Stimulated activated CD4-positive, alpha-beta T cell treated with anti-CD3 and anti-CD28 coated beads, Interleukin-4, amount 100 ng/mL, for 24 hours (primary cell): ENCODE data around the gene FHAD1.
"Not testable (repeated sequence)": the region's sequence is repeated elsewhere in the genome, so short reads cannot be mapped to it uniquely, and the experiment has no call there.

Source experiments
- DNase-seq: peaks from one replicate; pipeline ENCODE4 v3.0.0-alpha.2; 2020

The FHAD1 gene

GRCh38 chr1:15424146-15424667, 177.2 kb downstream of the FHAD1 start:
- DNase-seq = no peak

- no peak for DNase-seq
Measured at GRCh38 chr1:15424981-15425380, 178.0 kb downstream of the FHAD1 start.

- no peak for DNase-seq
Measured at GRCh38 chr1:15425521-15425920, 178.5 kb downstream of the FHAD1 start.

GRCh38 chr1:15425958-15426357, 178.9 kb downstream of the FHAD1 start:
- no peak for DNase-seq

GRCh38 chr1:15426492-15427279, 179.7 kb downstream of the FHAD1 start:
- no peak for DNase-seq

GRCh38 chr1:15427280-15427666, 180.2 kb downstream of the FHAD1 start:
- DNase-seq = no peak

- not testable (repeated sequence) for DNase-seq
Measured at GRCh38 chr1:15428252-15428651, 181.2 kb downstream of the FHAD1 start.

GRCh38 chr1:15428815-15429435, 181.9 kb downstream of the FHAD1 start:
- no peak for DNase-seq

- DNase-seq = no peak
Measured at GRCh38 chr1:15429701-15430149, 182.7 kb downstream of the FHAD1 start.

GRCh38 chr1:15430787-15431570, 184.0 kb downstream of the FHAD1 start:
- DNase-seq = peak; percentile 81

GRCh38 chr1:15431571-15431948, 184.5 kb downstream of the FHAD1 start:
- DNase-seq = no peak

GRCh38 chr1:15432324-15432723, 185.3 kb downstream of the FHAD1 start:
- no peak for DNase-seq

- DNase-seq = no peak
Measured at GRCh38 chr1:15433471-15433870, 186.4 kb downstream of the FHAD1 start.

GRCh38 chr1:15434739-15435138, 187.7 kb downstream of the FHAD1 start:
- DNase-seq = not testable (repeated sequence)

- DNase-seq = no peak
Measured at GRCh38 chr1:15435239-15436077, 188.4 kb downstream of the FHAD1 start.

GRCh38 chr1:15436881-15437442, 189.9 kb downstream of the FHAD1 start:
- DNase-seq = no peak

GRCh38 chr1:15439325-15439724, 192.3 kb downstream of the FHAD1 start:
- no peak for DNase-seq

GRCh38 chr1:15440357-15440756, 193.3 kb downstream of the FHAD1 start:
- no peak for DNase-seq

- DNase-seq = no peak
Measured at GRCh38 chr1:15441247-15441646, 194.2 kb downstream of the FHAD1 start.

GRCh38 chr1:15442119-15442518, 195.1 kb downstream of the FHAD1 start:
- DNase-seq = no peak

GRCh38 chr1:15442759-15443158, 195.7 kb downstream of the FHAD1 start:
- DNase-seq = no peak

GRCh38 chr1:15443281-15443680, 196.3 kb downstream of the FHAD1 start:
- no peak for DNase-seq
